A673 (cell line): ENCODE data around the gene DPH7. TPM values are rescaled to one million over a fixed set of nuclear protein-coding genes. Genes with fewer than 3 reads are reported as not detected.
"Not testable (repeated sequence)": the region's sequence is repeated elsewhere in the genome, so short reads cannot be mapped to it uniquely, and the experiment has no call there.

Source experiments
- BruUV-seq: library from RNA; stranded (reverse); fragments of 400-500 nt; replicated peaks from 2 replicates; lab custom pipeline; 2021; lab: Mats Ljungman, UMichigan
- CTCF ChIA-PET: fragments of 300-600 bp; sonication (Branson Sonifier 250); formaldehyde crosslinking; loops from one replicate; lab custom pipeline; 2022; ENCODE audit warnings: antibody characterized with exemption; lab: Charles Lee
- POLR2A ChIA-PET: fragments of 300-600 bp; sonication (Branson Sonifier 250); formaldehyde crosslinking; loops from one replicate; lab custom pipeline; 2022; ENCODE audit warnings: antibody characterized with exemption; ENCODE audit not compliant: low non-redundant PET; lab: Charles Lee
- DNase-seq: peaks from one replicate; pipeline ENCODE4 v3.0.0-alpha.2; 2015; ENCODE audit warnings: low spot score
- H3K27ac ChIP-seq: fragments of 200-600 bp; sonication (generic); 2 replicates; pipeline ENCODE4 v1.5.1; 2016; ENCODE audit warnings: mixed run types, low read depth, mild to moderate bottlenecking, mixed read lengths, antibody characterized with exemption, low read length; ENCODE audit not compliant: poor library complexity, severe bottlenecking
- H3K27me3 ChIP-seq: fragments of 200-600 bp; sonication (generic); replicated peaks from 2 replicates; pipeline ENCODE4 v1.6.1; 2017; ENCODE audit warnings: mixed run types, low read depth, mild to moderate bottlenecking, mixed read lengths, antibody characterized with exemption, low read length; ENCODE audit not compliant: insufficient read depth, poor library complexity
- H3K36me3 ChIP-seq: fragments of 200-600 bp; sonication (generic); 2 replicates; pipeline ENCODE4 v1.6.1; 2016; ENCODE audit warnings: mixed run types, mild to moderate bottlenecking, mixed read lengths, antibody characterized with exemption, low read length; ENCODE audit not compliant: insufficient read depth, poor library complexity, severe bottlenecking
- H3K4me1 ChIP-seq: fragments of 200-600 bp; sonication (generic); 2 replicates; pipeline ENCODE4 v1.6.1; 2017; ENCODE audit warnings: mixed run types, mild to moderate bottlenecking, mixed read lengths, antibody characterized with exemption, low read length; ENCODE audit not compliant: insufficient read depth, poor library complexity, severe bottlenecking
- H3K4me3 ChIP-seq: fragments of 200-600 bp; sonication (generic); 2 replicates; pipeline ENCODE4 v1.5.1; 2016; ENCODE audit warnings: low read depth, mixed run types, mild to moderate bottlenecking, mixed read lengths, low read length; ENCODE audit not compliant: poor library complexity, severe bottlenecking
- H3K9me3 ChIP-seq: fragments of 200-600 bp; sonication (generic); 2 replicates; pipeline ENCODE4 v1.6.1; 2016; ENCODE audit warnings: mixed run types, low read depth, mild to moderate bottlenecking, mixed read lengths, antibody characterized with exemption, low read length; ENCODE audit not compliant: poor library complexity, severe bottlenecking
- CTCF ChIP-seq: fragments of 300-800, 200-600 bp; sonication (generic); conservative IDR thresholded peaks from 2 replicates; pipeline ENCODE4 v1.5.1; 2017; ENCODE audit warnings: low read depth, mild to moderate bottlenecking, antibody characterized with exemption, low read length, moderate library complexity, mixed read lengths
- EZH2 ChIP-seq: fragments of 200-600 bp; sonication (generic); IDR thresholded peaks from 2 replicates; pipeline ENCODE4 v1.6.1; 2017; ENCODE audit warnings: borderline replicate concordance, low read depth, mild to moderate bottlenecking, mixed read lengths, antibody characterized with exemption, low read length; ENCODE audit not compliant: poor library complexity, severe bottlenecking
- intact Hi-C: fragments of 100-400 bp; cut with micrococcal nuclease; formaldehyde crosslinking; loops from one replicate; pipeline ENCODE4 v1.10.0; 2022; ENCODE audit not compliant: unreplicated experiment
- total RNA-seq: library from RNA; stranded (reverse); gene quantifications from 2 replicates; pipeline ENCODE4 v1.2.3, GENCODE V29; 2021

The DPH7 gene
- total RNA-seq, 1 experiment from 2014 or later: 56.9 TPM

GRCh38 chr9:137519553-137519952 lies 59.2 kb downstream of the DPH7 start:
- intact Hi-C loops: no loop called here
- Histone ChIP-seq H3K4me1 (no peaks in the 10 kb centered on the region), H3K27me3 (no peaks in the 10 kb centered on the region), H3K9me3 (no peaks in the 10 kb centered on the region), H3K36me3 (no peaks in the 10 kb centered on the region), H3K4me3 (no peak overlapping the region), H3K27ac (no peak overlapping the region)
- DNase-seq: no peak
- no TSS peak for BruUV-seq
- ChIA-PET POLR2A (no interaction called here), CTCF (no interaction called here)
- TF ChIP-seq EZH2: no peak
- no peak for TF ChIP-seq CTCF

- CTCF ChIA-PET, H3K4me3 ChIP-seq, DNase-seq, H3K36me3 ChIP-seq, BruUV-seq, intact Hi-C loops, H3K4me1 ChIP-seq, H3K27me3 ChIP-seq, H3K27ac ChIP-seq, POLR2A ChIA-PET, H3K9me3 ChIP-seq: not testable (repeated sequence)
Measured at GRCh38 chr9:137518661-137519459, 59.9 kb downstream of the DPH7 start.

DNA sequence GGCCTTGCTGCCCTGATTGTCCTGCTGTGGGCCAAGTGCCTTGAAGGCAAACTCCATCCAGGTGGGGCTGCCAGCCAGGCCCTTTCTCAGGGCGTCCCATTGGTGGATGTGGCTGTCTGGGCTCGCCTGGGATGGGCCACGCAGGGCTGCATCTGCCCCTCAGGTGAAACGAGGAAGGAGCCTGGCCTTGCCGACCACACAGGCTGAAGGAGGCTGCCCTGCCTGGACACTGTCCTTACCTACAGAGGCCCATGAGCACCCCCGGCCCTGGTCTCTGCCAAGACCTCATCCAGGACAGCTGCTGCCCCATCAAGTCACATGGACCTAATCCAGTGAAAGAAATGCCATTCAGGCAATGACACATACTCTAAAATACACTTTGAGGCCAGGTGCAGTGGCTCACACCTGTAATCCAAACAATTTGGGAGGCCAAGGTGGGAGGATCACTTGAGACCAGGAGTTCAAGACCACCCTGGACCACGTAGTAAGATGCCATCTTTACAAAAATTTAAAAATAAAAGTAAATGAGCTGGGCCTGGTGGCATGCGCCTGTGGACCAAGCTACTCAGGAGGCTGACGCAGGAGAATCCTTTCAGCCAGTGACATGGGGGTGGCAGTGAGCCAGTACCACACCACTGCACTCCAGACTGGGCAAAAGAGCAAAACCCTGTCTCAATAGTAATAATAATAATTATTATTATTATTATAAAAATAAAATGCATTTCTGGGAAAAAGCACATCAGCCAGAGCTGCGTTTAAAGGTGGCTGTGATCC lies 62.4 kb downstream of the DPH7 start:
- Histone ChIP-seq H3K9me3 (no peaks in the 10 kb centered on the region), H3K4me3 (no peak overlapping the region), H3K27ac (no peak overlapping the region), H3K36me3 (no peaks in the 10 kb centered on the region), H3K4me1 (no peaks in the 10 kb centered on the region), H3K27me3 (no peaks in the 10 kb centered on the region)
- ChIA-PET POLR2A (no interaction called here), CTCF (no interaction called here)
- DNase-seq: no peak
- BruUV-seq: no TSS peak
- intact Hi-C loops: no loop called here
- TF ChIP-seq EZH2 (no peak), CTCF (no peak)
